Lung (tissue), 12 donors: Measurements from ENCODE around the gene CBX7. TPM values are rescaled to one million over a fixed set of nuclear protein-coding genes. Genes with fewer than 3 reads are reported as not detected.

Experiments
- ATAC-seq: fragments of 200-7000 bp; cut with Tn5 transposase; one replicate; pipeline ENCODE4 v1.9.1; 2020; ENCODE audit warnings: moderate number of reproducible peaks; ENCODE audit not compliant: insufficient read depth, low FRiP score
- DNase-seq, 3 donors: peaks; one replicate each; pipeline ENCODE4 v3.0.0-alpha.2; 2013 to 2017
- H3K27ac ChIP-seq, 2 donors: one replicate each; pipeline ENCODE4 v1.5.1; 2013; ENCODE audit warnings: mild to moderate bottlenecking in 2 of 2, moderate library complexity in 2 of 2, control low read depth in 1 of 2, inconsistent platforms in 1 of 2, low read depth in 1 of 2, low read length in 1 of 2
- H3K27me3 ChIP-seq, 3 donors: one replicate each; pipeline ENCODE4 v1.5.1; 2013; ENCODE audit warnings: low read length in 2 of 3; ENCODE audit not compliant: control insufficient read depth in 3 of 3, insufficient read depth in 3 of 3
- H3K36me3 ChIP-seq, 4 donors: one replicate each; pipeline ENCODE4 v1.5.1; 2013; ENCODE audit warnings: low read length in 4 of 4, mild to moderate bottlenecking in 1 of 4, moderate library complexity in 1 of 4; ENCODE audit not compliant: control insufficient read depth in 4 of 4, insufficient read depth in 4 of 4
- H3K4me1 ChIP-seq, 5 donors: one replicate each; pipeline ENCODE4 v1.5.1; 2013; ENCODE audit warnings: low read length in 5 of 5, mild to moderate bottlenecking in 2 of 5, moderate library complexity in 1 of 5; ENCODE audit not compliant: control insufficient read depth in 5 of 5, insufficient read depth in 5 of 5
- H3K4me3 ChIP-seq: one replicate; pipeline ENCODE4 v1.5.1; 2013; ENCODE audit warnings: mild to moderate bottlenecking, control low read depth, moderate library complexity
- H3K9ac ChIP-seq, 2 donors: one replicate each; pipeline ENCODE4 v1.5.1; 2013; ENCODE audit warnings: low read length in 2 of 2, control low read depth in 1 of 2; ENCODE audit not compliant: insufficient read depth in 1 of 2
- H3K9me3 ChIP-seq, 4 donors: one replicate each; pipeline ENCODE4 v1.5.1; 2013; ENCODE audit warnings: low read length in 3 of 4, mild to moderate bottlenecking in 1 of 4, moderate library complexity in 1 of 4; ENCODE audit not compliant: control insufficient read depth in 4 of 4, insufficient read depth in 3 of 4
- WGBS, 2 donors: extraction: QIAGEN DNeasy Blood & Tissue Kit; methylation state at CpG; one replicate each; pipeline ENCODE4 v1.1.7; 2013; 5-methylcytosine and 5-hydroxymethylcytosine counted together
- polyA plus RNA-seq, 2 donors: library from polyadenylated mRNA; stranded (reverse); fragments of 200-250 nt; gene quantifications; one replicate each; pipeline ENCODE4 v1.2.1, GENCODE V29; 2013
- total RNA-seq, 2 donors: library from RNA; depleted of rRNA in 1 of 2; stranded (reverse); fragments of >200 nt in 1 of 2; gene quantifications; one replicate each; pipeline ENCODE4 v1.2.1, GENCODE V29; 2014 to 2021
- TF ChIP-seq, protein P1 (sequence below): IDR thresholded peaks from 2 replicates; pipeline ENCODE4 v1.5.1; 2012; ENCODE audit warnings: mild to moderate bottlenecking; ENCODE audit errors: control extremely low read depth, extremely low read depth
- donor health status: control.
- donor health status: control.
- donor health status: Bipolar disorder and iron deficiency.
- donor health status: healthy.
- donor health status: DM: yes; HTN: yes; CAD: no.

Gene CBX7
- total and polyA plus RNA-seq, 4 donors, result 18.1 to 27.8 (median 20.9) TPM

DNA sequence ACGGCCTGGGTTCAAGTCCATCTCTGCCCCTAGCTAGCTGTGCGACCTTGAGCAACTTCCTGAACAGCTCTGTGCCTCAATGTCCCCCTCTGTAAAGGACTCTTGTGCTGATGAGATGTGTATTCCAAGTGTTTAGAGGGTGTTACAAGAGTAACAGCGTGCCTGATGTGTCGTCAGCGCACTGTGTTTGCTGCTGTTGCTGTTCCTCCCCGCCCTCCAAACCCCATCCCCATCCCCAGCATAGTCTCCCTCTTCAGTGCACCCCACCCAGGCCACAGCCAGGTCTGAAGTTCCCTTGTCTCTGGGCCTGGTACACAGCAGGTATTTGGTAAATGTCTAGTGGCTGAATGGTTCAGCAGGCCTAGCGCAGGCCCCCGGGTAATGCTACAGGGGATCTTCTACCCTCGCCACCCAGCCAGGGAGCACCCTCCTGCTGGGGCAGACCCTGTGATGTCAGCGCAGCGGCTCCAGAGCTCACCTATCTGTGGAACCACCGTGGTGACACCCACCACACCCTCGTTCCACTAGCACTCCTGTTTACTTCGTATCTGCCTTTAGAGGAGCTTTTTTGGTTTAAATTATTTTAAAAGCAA is 10.3 kb downstream of the CBX7 start:
- H3K36me3 ChIP-seq, result peaks cover 0 to 7% (median 0%) of the 10 kb centered on the region in 4 donors
- H3K4me1 ChIP-seq, result peaks cover 0 to 18% (median 8%) of the 10 kb centered on the region in 5 donors
- ATAC-seq, result no peak
- no peaks in the 10 kb centered on the region for H3K27me3 ChIP-seq
- no peak overlapping the region for H3K27ac ChIP-seq
- H3K9ac ChIP-seq, result no peak overlapping the region
- H3K4me3 ChIP-seq, result no peak overlapping the region
- 93 to 95% methylated on average over 14 of the region's 14 CpGs for WGBS, 2 donors
- no peak for DNase-seq
- TF ChIP-seq, protein P1, sequence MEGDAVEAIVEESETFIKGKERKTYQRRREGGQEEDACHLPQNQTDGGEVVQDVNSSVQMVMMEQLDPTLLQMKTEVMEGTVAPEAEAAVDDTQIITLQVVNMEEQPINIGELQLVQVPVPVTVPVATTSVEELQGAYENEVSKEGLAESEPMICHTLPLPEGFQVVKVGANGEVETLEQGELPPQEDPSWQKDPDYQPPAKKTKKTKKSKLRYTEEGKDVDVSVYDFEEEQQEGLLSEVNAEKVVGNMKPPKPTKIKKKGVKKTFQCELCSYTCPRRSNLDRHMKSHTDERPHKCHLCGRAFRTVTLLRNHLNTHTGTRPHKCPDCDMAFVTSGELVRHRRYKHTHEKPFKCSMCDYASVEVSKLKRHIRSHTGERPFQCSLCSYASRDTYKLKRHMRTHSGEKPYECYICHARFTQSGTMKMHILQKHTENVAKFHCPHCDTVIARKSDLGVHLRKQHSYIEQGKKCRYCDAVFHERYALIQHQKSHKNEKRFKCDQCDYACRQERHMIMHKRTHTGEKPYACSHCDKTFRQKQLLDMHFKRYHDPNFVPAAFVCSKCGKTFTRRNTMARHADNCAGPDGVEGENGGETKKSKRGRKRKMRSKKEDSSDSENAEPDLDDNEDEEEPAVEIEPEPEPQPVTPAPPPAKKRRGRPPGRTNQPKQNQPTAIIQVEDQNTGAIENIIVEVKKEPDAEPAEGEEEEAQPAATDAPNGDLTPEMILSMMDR, result no peak
- H3K9me3 ChIP-seq, result no peaks in the 10 kb centered on the region

- no peak overlapping the region for H3K27ac ChIP-seq
- no peaks in the 10 kb centered on the region for H3K27me3 ChIP-seq
- H3K36me3 ChIP-seq, result peaks cover 0 to 7% (median 0%) of the 10 kb centered on the region in 4 donors
- 83 to 91% methylated on average over 7 of the region's 7 CpGs for WGBS, 2 donors
- H3K9ac ChIP-seq, result no peak overlapping the region
- DNase-seq, result no peak
- peaks cover 0 to 11% (median 4%) of the 10 kb centered on the region in 5 donors for H3K4me1 ChIP-seq
- no peaks in the 10 kb centered on the region for H3K9me3 ChIP-seq
- no peak for ATAC-seq
- TF ChIP-seq, protein P1, result no peak
- H3K4me3 ChIP-seq, result no peak overlapping the region
Observed at GRCh38 chr22:39139933-39140332, 12.5 kb downstream of the CBX7 start.

GRCh38 chr22:39138357-39138997 is 14.0 kb downstream of the CBX7 start:
- WGBS, 2 donors, result 73 to 83% methylated on average over 12 to 14 of the region's 14 CpGs
- TF ChIP-seq, protein P1, result no peak
- Histone ChIP-seq H3K4me1 (no peaks in the 10 kb centered on the region), H3K27me3 (no peaks in the 10 kb centered on the region), H3K9me3 (no peaks in the 10 kb centered on the region), H3K36me3 (peaks cover 0 to 14% (median 0%) of the 10 kb centered on the region in 4 donors), H3K27ac (no peak overlapping the region), H3K9ac (no peak overlapping the region), H3K4me3 (no peak overlapping the region)
- DNase-seq (no peak), ATAC-seq (no peak)
